ENCODE measurements around the gene DIP2C.
"Not testable (repeated sequence)": the region's sequence is repeated elsewhere in the genome, so short reads cannot be mapped to it uniquely, and the experiment has no call there.

The DIP2C gene

GRCh38 chr10:470339-471003, 219.0 kb downstream of the DIP2C start:
- no peak for DNase-seq

DNA sequence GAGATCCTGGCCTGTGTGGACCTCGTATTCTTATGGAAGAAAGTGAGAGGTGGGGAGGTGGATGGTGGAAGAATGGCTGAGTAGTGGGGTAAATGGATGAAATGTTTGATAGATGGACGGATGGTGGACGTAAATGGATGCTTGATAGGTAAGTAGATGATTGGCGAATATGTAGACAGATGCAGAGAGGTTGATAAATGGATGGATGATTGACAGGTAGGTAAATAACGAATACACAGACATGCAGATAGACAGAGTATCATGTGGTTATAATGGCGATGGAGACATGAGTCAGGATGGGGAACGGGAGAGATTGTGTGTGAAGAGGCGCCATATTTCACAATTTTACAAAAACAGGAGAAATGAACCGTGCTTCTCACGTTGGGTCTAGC, 219.5 kb downstream of the DIP2C start:
- DNase-seq = no peak

GRCh38 chr10:459743-460142, 229.7 kb downstream of the DIP2C start:
- DNase-seq = no peak

DNA sequence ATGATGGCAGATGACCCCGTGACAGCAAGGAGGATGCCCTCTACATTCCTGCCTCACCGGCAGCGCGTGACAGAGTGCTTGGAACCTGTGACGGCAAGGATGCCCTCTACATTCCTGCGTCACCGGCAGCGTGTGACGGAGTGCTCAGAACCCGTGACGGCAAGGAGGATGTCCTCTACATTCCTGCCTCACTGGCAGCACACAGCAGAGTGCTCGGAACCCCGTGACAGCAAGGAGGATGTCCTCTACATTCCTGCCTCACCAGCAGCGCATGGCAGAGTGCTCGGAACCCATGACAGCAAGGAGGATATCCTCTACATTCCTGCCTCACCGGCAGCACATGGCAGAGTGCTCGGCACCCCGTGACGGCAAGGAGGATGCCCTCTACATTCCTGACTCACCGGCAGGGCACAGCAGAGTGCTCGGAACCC, 231.0 kb downstream of the DIP2C start:
- no peak for DNase-seq

DNA sequence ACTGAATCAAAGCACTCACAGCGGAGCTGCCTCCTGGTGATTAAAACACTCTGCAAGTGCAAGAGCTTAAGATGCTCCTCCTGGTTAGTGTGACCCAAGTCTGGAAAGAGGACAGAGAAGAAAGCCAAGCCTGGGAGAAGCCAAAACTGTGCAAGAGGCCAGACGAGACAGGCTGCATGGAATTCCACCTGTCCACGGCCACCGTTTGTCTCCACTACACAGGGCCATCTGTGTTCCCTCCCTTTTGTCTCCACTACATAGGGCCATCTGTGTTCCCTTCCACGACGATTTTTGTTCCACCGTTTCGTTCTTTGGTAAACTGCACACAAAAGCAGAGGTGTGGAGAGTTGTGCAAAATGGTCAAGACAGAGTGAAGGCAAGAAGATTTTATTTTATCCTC, 233.0 kb downstream of the DIP2C start:
- DNase-seq = no peak

DNA sequence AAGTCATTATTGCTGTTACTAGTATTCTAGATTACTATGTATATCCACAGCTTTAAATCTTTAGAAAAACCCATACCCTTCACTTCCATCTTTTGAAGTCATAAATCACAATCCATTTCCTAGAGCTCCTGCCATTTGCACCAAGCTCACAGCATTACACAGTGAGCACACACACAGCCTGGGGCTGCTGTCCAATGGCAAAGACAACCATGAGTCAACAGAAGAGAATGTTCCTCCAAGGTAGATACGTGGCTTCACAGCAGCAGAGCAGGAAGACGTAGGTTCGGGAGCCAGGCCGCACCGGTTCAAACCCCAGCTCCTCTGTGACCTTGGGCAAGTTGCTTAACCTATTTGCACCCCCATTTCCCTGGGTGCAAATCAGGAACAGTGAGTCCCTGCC, 234.6 kb downstream of the DIP2C start:
- no peak for DNase-seq

- DNase-seq = no peak
These were observed 235.8 kb downstream of the DIP2C start for GRCh38 chr10:453647-454046.

- DNase-seq = no peak
These were observed 236.7 kb downstream of the DIP2C start for GRCh38 chr10:452512-453426.

DNA sequence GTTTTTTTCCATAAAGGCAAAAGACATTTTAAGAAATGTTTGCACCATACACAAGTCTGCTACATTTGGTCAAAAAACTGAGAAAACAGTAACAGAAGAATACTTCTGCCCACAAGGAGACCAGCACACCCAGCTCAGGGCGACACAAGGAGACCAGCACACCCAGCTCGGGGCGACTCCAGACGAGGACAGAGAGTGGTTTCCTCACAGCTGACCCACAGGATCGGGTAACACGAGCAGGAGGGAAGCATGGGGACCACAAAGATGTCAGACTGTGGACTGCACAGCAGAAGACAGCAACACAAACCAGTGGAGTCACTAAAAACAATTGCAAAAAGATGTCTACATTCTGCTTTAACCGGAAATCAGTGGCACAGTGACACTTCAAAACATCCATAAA, 237.6 kb downstream of the DIP2C start:
- no peak for DNase-seq

- no peak for DNase-seq
These were observed 238.4 kb downstream of the DIP2C start for GRCh38 chr10:451021-451471.

DNA sequence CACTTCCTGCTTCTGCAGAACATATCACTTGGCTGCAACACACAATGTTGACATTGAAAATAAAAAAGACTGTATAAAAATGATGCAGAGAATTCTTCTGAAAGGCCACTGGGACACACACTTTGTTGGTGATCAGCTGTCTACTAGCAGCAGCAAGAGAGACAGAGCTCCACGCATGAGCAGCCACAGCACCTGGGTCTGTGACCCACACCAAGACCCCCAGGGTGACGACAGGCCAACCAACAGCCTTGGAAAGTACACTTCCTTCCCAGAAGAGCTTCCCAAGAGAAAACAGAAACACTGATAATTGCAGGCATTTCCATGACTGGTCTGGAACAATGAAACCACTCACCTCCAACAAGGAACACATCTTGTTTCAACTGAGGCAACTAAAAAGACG, 239.0 kb downstream of the DIP2C start:
- DNase-seq = no peak

- DNase-seq = not testable (repeated sequence)
These were observed 240.1 kb downstream of the DIP2C start for GRCh38 chr10:449331-449730.

- DNase-seq = no peak
These were observed 246.0 kb downstream of the DIP2C start for GRCh38 chr10:443459-443858.

DNA sequence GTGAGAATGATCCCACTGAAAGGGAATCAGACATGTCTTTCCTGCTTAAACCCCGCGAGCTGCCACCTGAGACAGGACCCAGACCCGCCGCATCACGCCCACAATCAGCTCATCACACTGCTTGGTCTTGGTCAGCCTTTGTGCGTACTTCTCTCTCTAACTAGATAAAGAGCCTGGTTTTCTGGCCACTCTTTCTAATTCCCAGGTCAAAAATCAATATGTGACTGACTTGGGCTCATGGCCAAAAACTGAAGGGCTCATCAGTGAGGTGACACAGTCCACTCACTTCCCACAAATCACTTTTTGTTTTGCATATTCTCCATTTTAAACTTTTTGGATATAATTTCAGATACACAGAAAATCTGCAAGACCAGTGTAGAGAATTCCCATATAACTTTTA, 247.3 kb downstream of the DIP2C start:
- no peak for DNase-seq

- no peak for DNase-seq
These were observed 247.8 kb downstream of the DIP2C start for GRCh38 chr10:441659-442058.

DNA sequence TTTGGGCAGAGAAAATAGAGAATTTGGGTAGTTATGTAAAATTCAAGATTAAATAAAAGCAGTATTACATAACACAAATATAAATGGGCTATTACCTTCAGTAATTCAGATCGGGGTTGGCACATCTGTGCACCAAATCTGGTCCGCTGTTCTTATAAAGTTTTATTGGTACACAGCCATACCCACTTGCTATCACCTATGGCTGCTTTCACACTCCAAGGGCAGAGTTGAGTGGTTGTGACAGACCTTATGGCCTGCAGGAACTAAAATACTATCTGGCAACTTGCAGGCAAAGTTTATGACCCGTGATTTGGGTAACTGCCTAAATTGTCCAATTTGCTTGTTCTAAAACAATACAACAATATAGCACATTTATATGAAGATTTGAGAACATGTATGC, 249.3 kb downstream of the DIP2C start:
- no peak for DNase-seq

GRCh38 chr10:437698-438490, 251.6 kb downstream of the DIP2C start:
- no peak for DNase-seq

DNA sequence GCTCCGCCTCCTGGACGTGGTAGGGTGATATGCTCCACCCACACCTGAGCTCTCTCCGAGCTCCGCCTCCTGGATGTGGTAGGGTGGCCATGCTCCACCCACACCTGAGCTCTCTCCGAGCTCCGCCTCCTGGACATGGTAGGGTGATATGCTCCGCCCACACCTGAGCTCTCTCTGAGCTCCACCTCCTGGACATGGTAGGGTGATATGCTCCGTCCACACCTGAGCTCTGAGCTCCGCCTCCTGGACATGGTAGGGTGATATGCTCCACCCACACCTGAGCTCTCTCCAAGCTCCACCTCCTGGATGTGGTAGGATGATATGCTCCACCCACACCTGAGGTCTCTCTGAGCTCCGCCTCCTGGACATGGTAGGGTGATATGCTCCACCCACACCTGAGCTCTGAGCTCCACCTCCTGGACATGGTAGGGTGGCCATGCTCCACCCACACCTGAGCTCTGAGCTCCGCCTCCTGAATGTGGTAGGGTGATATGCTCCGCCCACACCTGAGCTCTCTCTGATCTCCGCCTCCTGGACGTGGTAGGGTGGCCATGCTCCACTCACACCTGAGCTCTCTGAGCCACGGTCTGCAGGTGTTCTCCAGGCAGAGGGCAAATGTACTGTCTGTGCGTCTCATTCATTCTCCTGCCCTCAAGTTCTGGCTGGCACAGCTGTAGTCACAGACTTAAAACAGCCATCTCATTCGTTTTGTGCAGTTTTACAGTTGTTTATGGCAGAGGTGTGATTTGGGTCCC, 252.4 kb downstream of the DIP2C start:
- DNase-seq = no peak

- no peak for DNase-seq
These were observed 253.3 kb downstream of the DIP2C start for GRCh38 chr10:436013-436697.

DNA sequence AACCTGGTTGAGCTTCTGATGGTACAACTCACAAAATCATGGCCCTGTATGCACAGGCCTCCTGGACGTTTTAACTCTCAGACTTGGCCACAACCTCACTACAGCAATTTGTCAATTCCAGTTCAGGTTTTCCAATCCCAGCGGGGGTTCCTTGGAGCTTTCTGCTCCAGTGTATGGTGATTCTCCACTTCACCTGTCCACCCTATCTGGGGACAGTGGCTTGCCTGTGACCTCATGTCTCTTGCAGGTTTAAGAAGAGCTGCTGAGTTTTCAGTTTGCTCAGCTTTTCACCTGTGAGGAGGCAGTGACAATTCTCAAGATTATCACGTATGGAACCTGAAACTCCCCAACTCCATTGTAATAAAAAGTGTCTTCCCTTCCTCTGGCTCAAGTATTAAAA, 254.1 kb downstream of the DIP2C start:
- DNase-seq = no peak

GRCh38 chr10:429696-430095, 259.8 kb downstream of the DIP2C start:
- DNase-seq = no peak
